ENCODE measurements around the gene LXN. TPM values are rescaled to one million over a fixed set of nuclear protein-coding genes. Genes with fewer than 3 reads are reported as not detected.
"Not testable (repeated sequence)": the region's sequence is repeated elsewhere in the genome, so short reads cannot be mapped to it uniquely, and the experiment has no call there.

Gene LXN
- total RNA-seq, result 18.2 TPM

- DNase-seq (ENCODE audit: low spot score), result peak; percentile 91
Measured at GRCh38 chr3:158672215-158673176, at the start of gene LXN. Gene LXN, minus strand, starts transcription at chr3:158672648. Its CDS starts 170 bp downstream, at chr3:158672478.

DNA sequence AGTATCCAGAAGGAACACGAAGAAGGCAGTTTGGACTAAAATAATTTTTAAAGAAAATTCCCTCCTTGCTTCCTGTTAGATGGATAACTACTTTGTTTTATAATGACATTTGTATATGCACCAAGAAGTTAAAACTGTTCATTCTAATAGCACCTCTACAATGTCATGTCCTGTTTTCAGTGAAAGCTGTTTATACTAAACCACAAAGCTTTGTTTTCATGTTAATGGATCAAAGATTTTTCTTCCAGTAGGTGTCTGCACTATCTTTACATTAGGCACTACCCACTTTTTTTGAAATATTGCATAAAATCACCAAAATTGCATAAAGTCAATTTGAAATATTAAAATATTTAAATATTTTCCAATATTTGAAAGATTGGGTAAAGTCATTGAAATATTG lies 49.7 kb upstream of the LXN start:
- DNase-seq (ENCODE audit: low spot score), result no peak

- no peak for DNase-seq (ENCODE audit: low spot score)
Measured at GRCh38 chr3:158718490-158719170, 46.2 kb upstream of the LXN start.

GRCh38 chr3:158717576-158717975 lies 45.1 kb upstream of the LXN start:
- DNase-seq (ENCODE audit: low spot score), result no peak

DNA sequence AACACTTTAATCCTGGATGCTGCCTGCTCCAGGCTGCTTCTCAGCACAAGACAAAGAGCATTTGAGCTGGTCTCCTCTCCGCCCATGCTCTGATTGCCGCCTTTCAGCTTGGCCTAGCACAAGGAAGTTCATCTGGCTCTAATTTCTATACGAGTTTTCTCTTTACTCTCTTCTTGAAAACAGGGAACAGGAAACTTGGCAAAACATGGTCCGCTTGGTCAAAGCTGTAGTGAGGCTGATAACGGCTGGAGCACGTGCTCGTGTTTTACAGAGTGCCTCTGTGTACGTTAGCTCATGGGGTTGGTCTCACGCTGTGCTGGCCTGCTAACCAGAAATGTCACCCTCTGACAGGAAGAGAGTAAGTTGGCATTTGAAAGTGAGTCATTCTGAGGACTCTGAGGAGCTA lies 40.6 kb upstream of the LXN start:
- no peak for DNase-seq (ENCODE audit: low spot score)

DNA sequence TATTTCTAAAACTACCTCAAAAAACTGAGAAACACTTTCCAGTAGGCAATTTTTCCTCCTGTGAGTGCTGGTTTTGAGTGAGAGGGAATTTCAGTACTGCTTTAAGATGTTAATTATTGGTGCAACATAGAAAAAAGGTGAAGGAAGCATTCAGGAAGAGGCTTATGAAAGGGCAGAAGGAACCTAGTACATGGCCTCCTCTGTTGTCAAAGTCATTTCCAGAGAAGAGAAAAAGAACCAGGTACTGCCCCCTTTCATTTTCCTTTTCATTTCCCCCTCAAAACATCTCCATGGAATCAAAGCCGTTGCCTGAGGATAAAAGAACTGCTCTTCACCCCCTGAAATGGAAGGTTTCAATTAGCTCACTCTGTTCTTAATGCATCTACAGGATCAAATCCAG lies 40.0 kb upstream of the LXN start:
- no peak for DNase-seq (ENCODE audit: low spot score)

DNA sequence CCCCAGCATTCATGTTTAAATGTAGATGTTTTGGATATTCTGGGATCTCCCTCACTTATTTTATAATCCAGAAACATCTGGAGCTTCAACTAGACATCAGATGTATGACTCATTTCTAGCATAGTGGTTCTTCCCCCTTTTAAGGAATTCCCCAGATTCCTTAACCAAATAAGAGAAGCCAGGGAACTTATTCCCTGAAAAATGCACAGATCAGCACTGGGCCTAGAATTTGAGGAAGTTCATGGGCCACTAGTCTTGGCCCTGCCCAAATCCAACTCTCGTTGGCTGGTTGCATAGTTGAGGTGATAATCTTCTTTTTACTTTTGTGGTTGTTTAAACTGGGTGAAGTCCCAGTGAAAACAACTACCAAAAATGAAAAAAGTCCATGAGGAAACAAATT lies 39.4 kb upstream of the LXN start:
- no peak for DNase-seq (ENCODE audit: low spot score)

DNA sequence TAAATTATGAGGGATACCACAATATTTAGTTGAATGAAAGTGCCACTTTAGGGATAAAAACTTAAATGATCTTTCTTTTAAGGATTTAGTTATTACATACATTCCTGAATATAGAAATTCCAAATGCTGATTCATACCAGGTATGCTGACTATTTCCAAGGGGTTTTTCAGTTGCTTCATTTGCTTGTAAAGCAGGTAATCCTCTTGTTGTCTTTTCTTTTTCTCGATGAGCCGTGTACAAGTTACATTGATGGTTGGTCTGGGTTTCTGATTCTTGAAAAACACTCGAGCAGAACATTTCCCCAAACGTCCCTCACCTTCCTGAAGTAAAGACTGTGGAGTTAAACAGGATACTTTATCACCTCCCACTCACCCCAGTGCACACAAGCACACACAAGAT lies 38.2 kb upstream of the LXN start:
- DNase-seq (ENCODE audit: low spot score), result no peak

GRCh38 chr3:158709666-158710083 lies 37.2 kb upstream of the LXN start:
- DNase-seq (ENCODE audit: low spot score), result no peak

- no peak for DNase-seq (ENCODE audit: low spot score)
Measured at GRCh38 chr3:158703566-158703965, 31.1 kb upstream of the LXN start.

GRCh38 chr3:158702815-158703481 lies 30.5 kb upstream of the LXN start:
- no peak for DNase-seq (ENCODE audit: low spot score)

- no peak for DNase-seq (ENCODE audit: low spot score)
Measured at GRCh38 chr3:158701420-158702065, 29.1 kb upstream of the LXN start.

- no peak for DNase-seq (ENCODE audit: low spot score)
Measured at GRCh38 chr3:158700559-158700958, 28.1 kb upstream of the LXN start.

- DNase-seq (ENCODE audit: low spot score), result no peak
Measured at GRCh38 chr3:158696618-158697017, 24.2 kb upstream of the LXN start.

DNA sequence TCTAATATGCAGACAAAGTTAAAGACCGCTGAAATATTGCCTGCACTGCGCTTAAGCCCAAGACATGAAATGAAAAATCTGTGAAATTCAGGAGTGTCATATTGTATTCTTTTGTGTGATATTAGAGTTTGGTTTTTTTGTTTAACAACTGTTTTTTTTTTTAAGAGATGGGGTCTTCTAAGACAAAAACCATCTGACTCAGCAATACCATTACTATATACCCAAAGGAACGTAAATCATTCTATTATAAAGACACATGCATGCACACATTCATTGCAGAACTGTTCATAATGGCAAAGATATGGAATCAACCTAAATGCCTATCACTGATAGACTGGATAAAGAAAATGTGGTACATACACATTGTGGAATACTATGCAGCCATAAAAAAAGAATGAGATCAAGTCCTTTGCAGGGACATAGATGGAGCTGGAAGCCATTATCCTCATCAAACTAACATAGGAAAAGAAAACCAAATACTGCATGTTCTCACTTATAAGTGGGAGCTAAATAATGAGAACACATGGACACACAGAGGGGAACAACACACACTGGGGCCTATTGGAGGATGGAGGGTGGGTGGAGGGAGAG lies 21.5 kb upstream of the LXN start:
- DNase-seq (ENCODE audit: low spot score), result not testable (repeated sequence)

- no peak for DNase-seq (ENCODE audit: low spot score)
Measured at GRCh38 chr3:158685159-158685558, 12.7 kb upstream of the LXN start.

DNA sequence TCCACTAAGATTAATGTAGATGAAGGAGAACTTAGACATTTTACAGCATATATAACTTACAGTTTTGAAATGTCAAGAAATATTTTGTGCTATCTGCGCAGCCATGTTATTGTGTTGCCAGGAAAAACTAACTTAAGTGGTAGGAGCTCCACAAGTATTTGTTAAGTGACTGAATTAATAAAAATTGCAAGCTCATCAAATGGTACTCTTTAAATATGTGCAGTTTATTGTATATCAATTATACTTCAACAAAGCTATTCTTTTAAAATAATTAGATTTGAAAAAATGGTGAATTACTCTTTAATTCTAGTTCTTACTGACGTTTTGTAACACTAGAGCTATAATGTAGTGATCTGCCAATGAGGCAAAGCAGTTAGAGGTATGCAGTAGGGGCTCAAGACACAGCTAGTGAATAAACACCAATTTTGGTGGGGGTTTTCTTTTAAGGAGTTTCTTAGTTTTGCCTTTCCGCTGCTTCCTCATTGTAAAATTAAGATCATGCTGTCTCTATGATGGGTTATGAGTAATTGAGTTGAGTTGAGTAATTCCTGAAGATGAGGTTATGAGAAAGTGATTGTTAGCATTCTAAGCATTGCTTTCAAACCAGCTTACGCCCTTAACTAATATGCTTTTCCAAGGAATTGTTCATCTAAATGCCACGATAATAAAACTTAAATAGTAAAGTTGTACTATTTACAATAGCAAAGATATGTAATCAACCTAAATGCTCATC lies 10.9 kb upstream of the LXN start:
- no peak for DNase-seq (ENCODE audit: low spot score)

- DNase-seq (ENCODE audit: low spot score), result no peak
Measured at GRCh38 chr3:158680861-158681260, 8.4 kb upstream of the LXN start.

GRCh38 chr3:158679547-158680000 lies 7.1 kb upstream of the LXN start:
- no peak for DNase-seq (ENCODE audit: low spot score)

DNA sequence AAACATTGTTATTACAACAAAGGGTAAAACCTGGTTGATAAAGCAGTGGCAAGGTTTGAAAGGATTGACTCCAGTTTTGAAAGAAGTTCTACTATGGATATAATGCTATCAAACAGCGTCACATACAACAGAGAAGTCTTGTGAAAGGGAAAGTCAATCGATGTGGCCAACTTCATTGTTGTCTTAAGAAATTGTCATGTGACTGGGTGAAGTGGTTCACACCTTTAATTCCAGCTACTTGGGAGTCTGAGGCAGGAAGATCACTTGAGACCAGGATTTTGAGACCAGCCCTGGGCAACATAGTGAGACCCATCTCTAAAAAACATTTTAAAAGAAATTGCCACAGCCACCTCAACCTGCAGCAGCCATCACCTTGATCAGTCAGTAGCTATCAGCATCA lies 6.2 kb upstream of the LXN start:
- DNase-seq (ENCODE audit: low spot score), result no peak

- DNase-seq (ENCODE audit: low spot score), result no peak
Measured at GRCh38 chr3:158671821-158672214, 630 bp downstream of the LXN start.

Data from ureter (tissue), 1 donor.